WTC11 (cell line): ENCODE data around the gene GEMIN2. TPM values are rescaled to one million over a fixed set of nuclear protein-coding genes. Genes with fewer than 3 reads are reported as not detected.

Experiments used
- ATAC-seq: fragments of 200-7000 bp; cut with Tn5 transposase; 2 replicates; pipeline ENCODE4 v1.10.0; 2021; ENCODE audit warnings: mild to moderate bottlenecking, moderate library complexity
- CTCF ChIA-PET: fragments of 300-600 bp; sonication (Branson Sonifier 250); formaldehyde crosslinking; loops from one replicate; lab custom pipeline; 2021; ENCODE audit warnings: antibody characterized with exemption; lab: Charles Lee
- POLR2A ChIA-PET: fragments of 350-600 bp; sonication (Branson Sonifier 250); formaldehyde crosslinking; loops from one replicate; lab custom pipeline; 2021; ENCODE audit warnings: antibody characterized with exemption; lab: Charles Lee
- DNase-seq: peaks from one replicate; pipeline ENCODE4 v3.0.0; 2021; ENCODE audit warnings: low spot score
- H3K27ac Mint-ChIP-seq: 2 replicates; pipeline ENCODE4 v1.8.0; 2021; ENCODE audit warnings: mixed read lengths
- H3K27me3 Mint-ChIP-seq: 2 replicates; pipeline ENCODE4 v1.8.0; 2021; ENCODE audit warnings: low read depth, mild to moderate bottlenecking, moderate library complexity, mixed read lengths
- H3K36me3 Mint-ChIP-seq: 2 replicates; pipeline ENCODE4 v1.8.0; 2021; ENCODE audit warnings: mixed read lengths
- H3K4me1 Mint-ChIP-seq: 2 replicates; pipeline ENCODE4 v1.8.0; 2022; ENCODE audit warnings: mixed read lengths
- H3K4me3 Mint-ChIP-seq: 2 replicates; pipeline ENCODE4 v1.8.0; 2021; ENCODE audit warnings: mild to moderate bottlenecking, moderate library complexity, mixed read lengths
- H3K9me3 Mint-ChIP-seq: 2 replicates; pipeline ENCODE4 v1.8.0; 2021; ENCODE audit warnings: mixed read lengths
- AR ChIP-seq: fragments of 250-450 bp; sonication (Bioruptor Pico); IDR thresholded peaks from 2 replicates; pipeline ENCODE4 v1.9.0; 2021; ENCODE audit warnings: mild to moderate bottlenecking
- CTCF ChIP-seq: fragments of 200-600 bp; IDR thresholded peaks from 2 replicates; pipeline ENCODE4 v1.8.0; 2022; ENCODE audit warnings: antibody characterized with exemption
- E2F4 ChIP-seq: sonication (generic); formaldehyde crosslinking; IDR thresholded peaks from 2 replicates; pipeline ENCODE4 v1.8.1; 2022; ENCODE audit warnings: low read depth, mild to moderate bottlenecking, moderate library complexity, missing genetic modification reagents, borderline replicate concordance
- FOXJ3 ChIP-seq: sonication (generic); formaldehyde crosslinking; IDR thresholded peaks from 2 replicates; pipeline ENCODE4 v1.9.0; 2021; ENCODE audit warnings: missing genetic modification reagents, mild to moderate bottlenecking, borderline replicate concordance
- GABPB1 ChIP-seq: sonication (generic); formaldehyde crosslinking; IDR thresholded peaks from 2 replicates; pipeline ENCODE4 v1.8.1; 2023; ENCODE audit warnings: mild to moderate bottlenecking, missing genetic modification reagents
- GRHL2 ChIP-seq: fragments of 250-450 bp; sonication (Bioruptor Pico); IDR thresholded peaks from 2 replicates; pipeline ENCODE4 v1.8.0; 2022; ENCODE audit warnings: mild to moderate bottlenecking, moderate library complexity; ENCODE audit not compliant: insufficient replicate concordance, severe bottlenecking
- JUN ChIP-seq: sonication (generic); formaldehyde crosslinking; IDR thresholded peaks from 2 replicates; pipeline ENCODE4 v1.8.0; 2023; ENCODE audit warnings: mild to moderate bottlenecking, missing genetic modification reagents
- KAT7 ChIP-seq: sonication (generic); formaldehyde crosslinking; IDR thresholded peaks from 2 replicates; pipeline ENCODE4 v1.8.1; 2023; ENCODE audit warnings: missing genetic modification reagents, mild to moderate bottlenecking, borderline replicate concordance
- NR1H2 ChIP-seq: sonication (generic); formaldehyde crosslinking; IDR thresholded peaks from 2 replicates; pipeline ENCODE4 v1.9.0; 2021; ENCODE audit warnings: mild to moderate bottlenecking, moderate library complexity, missing genetic modification reagents
- NR2C2 ChIP-seq: sonication (generic); formaldehyde crosslinking; IDR thresholded peaks from 2 replicates; pipeline ENCODE4 v1.8.0; 2022; ENCODE audit warnings: mild to moderate bottlenecking, missing genetic modification reagents
- TEAD4 ChIP-seq: sonication (generic); formaldehyde crosslinking; IDR thresholded peaks from 2 replicates; pipeline ENCODE4 v1.8.0; 2022; ENCODE audit warnings: mild to moderate bottlenecking, missing genetic modification reagents
- USF1 ChIP-seq: sonication (generic); formaldehyde crosslinking; IDR thresholded peaks from 2 replicates; pipeline ENCODE4 v1.8.0; 2022; ENCODE audit warnings: mild to moderate bottlenecking, missing genetic modification reagents
- USF2 ChIP-seq: sonication (generic); formaldehyde crosslinking; IDR thresholded peaks from 2 replicates; pipeline ENCODE4 v1.8.1; 2023; ENCODE audit warnings: mild to moderate bottlenecking, missing genetic modification reagents, moderate library complexity
- ZNF138 ChIP-seq: sonication (generic); formaldehyde crosslinking; conservative IDR thresholded peaks from 2 replicates; pipeline ENCODE4 v1.8.1; 2022; ENCODE audit warnings: mild to moderate bottlenecking, moderate library complexity, missing genetic modification reagents
- ZNF671 ChIP-seq: fragments of 250-450 bp; sonication (Bioruptor Pico); IDR thresholded peaks from 2 replicates; pipeline ENCODE4 v1.8.0; 2021; ENCODE audit warnings: mild to moderate bottlenecking
- total RNA-seq: library from RNA; stranded (reverse); gene quantifications from 3 replicates; pipeline ENCODE4 v1.2.3, GENCODE V29; 2021

The GEMIN2 gene
- total RNA-seq, 1 experiment from 2014 or later: 27.1 TPM

GRCh38 chr14:39179042-39179441 is 64.9 kb downstream of the GEMIN2 start:
- ChIA-PET CTCF (no interaction called here), POLR2A (interaction anchor here (0.7 to 1.8 kb wide), 2 partner anchors 9 to 24 kb away, joined by 4 to 8 read pairs; partner anchors contain the start of gene TRAPPC6B)
- ATAC-seq (no peak), DNase-seq (no peak)
- Mint-ChIP-seq H3K4me1 (peaks cover 22% of the 10 kb centered on the region), H3K4me3 (no peak overlapping the region), H3K27me3 (no peaks in the 10 kb centered on the region), H3K9me3 (no peaks in the 10 kb centered on the region), H3K27ac (peak overlapping the region; percentile 22), H3K36me3 (peaks cover 16% of the 10 kb centered on the region)
- TF ChIP-seq NR1H2 (CRISPR knock-in tag) (no peak), CTCF (no peak), GRHL2 (CRISPR knock-in tag) (no peak), TEAD4 (CRISPR knock-in tag) (no peak), FOXJ3 (CRISPR knock-in tag) (no peak), KAT7 (CRISPR knock-in tag) (no peak), NR2C2 (CRISPR knock-in tag) (no peak), USF1 (no peak), JUN (CRISPR knock-in tag) (no peak), ZNF138 (CRISPR knock-in tag) (no peak)

- no peaks in the 10 kb centered on the region for H3K9me3 Mint-ChIP-seq
- peaks cover 21% of the 10 kb centered on the region for H3K4me1 Mint-ChIP-seq
- ATAC-seq: no peak
- no peak for TF ChIP-seq USF2 (CRISPR knock-in tag)
- 0 out of 2 replicates have a peak, but pooled peaks have one; percentile 6 for TF ChIP-seq ZNF671 (CRISPR knock-in tag)
- DNase-seq: no peak
- ChIA-PET CTCF (interaction anchor here (1.0 kb wide), 1 partner anchor 11 kb away, joined by 4 read pairs; the partner anchor contains the start of gene TRAPPC6B), POLR2A (no interaction called here)
- no peaks in the 10 kb centered on the region for H3K27me3 Mint-ChIP-seq
- no peak overlapping the region for H3K27ac Mint-ChIP-seq
- peaks cover 25% of the 10 kb centered on the region for H3K36me3 Mint-ChIP-seq
- no peak overlapping the region for H3K4me3 Mint-ChIP-seq
Observed at GRCh38 chr14:39180553-39180952, 66.4 kb downstream of the GEMIN2 start.

GRCh38 chr14:39181026-39181692 is 67.0 kb downstream of the GEMIN2 start:
- ATAC-seq: no peak
- Mint-ChIP-seq H3K27ac (no peak overlapping the region), H3K4me1 (peaks cover 19% of the 10 kb centered on the region), H3K9me3 (no peaks in the 10 kb centered on the region), H3K4me3 (no peak overlapping the region)
- CTCF ChIA-PET: interaction anchor here (1.0 kb wide), 1 partner anchor 11 kb away, joined by 4 read pairs; the partner anchor contains the start of gene TRAPPC6B
- 0 out of 2 replicates have a peak, but pooled peaks have one; percentile 7 for TF ChIP-seq GABPB1
- no peak for TF ChIP-seq USF2 (CRISPR knock-in tag)
- TF ChIP-seq E2F4 (CRISPR knock-in tag): no peak
- no peak for TF ChIP-seq AR (CRISPR knock-in tag)
- TF ChIP-seq, all 79 proteins: peak for 1
- POLR2A ChIA-PET: interaction anchor here (1.3 kb wide), 1 partner anchor 11 kb away, joined by 6 read pairs; the partner anchor contains the start of gene TRAPPC6B
- H3K27me3 Mint-ChIP-seq: no peaks in the 10 kb centered on the region
- peaks cover 25% of the 10 kb centered on the region for H3K36me3 Mint-ChIP-seq
- no peak for DNase-seq
